Keratinocyte (primary cell): Measurements from ENCODE around the gene NT5DC2. TPM values are rescaled to one million over a fixed set of nuclear protein-coding genes. Genes with fewer than 3 reads are reported as not detected.

Experiments
- DNase-seq: peaks from one replicate; pipeline ENCODE4 v3.0.0-alpha.2; 2011; ENCODE audit warnings: low read depth, missing footprints, low spot score
- FAIRE-seq: peaks from 2 replicates; lab custom pipeline; 2011; peaks lifted over from hg19 to GRCh38; lab: Jason Lieb, UNC
- H2AFZ ChIP-seq: 2 replicates; pipeline ENCODE4 v1.6.0; 2012; ENCODE audit warnings: low read length, control low read depth, inconsistent platforms; ENCODE audit not compliant: control insufficient read depth
- H3K27ac ChIP-seq: 2 replicates; pipeline ENCODE4 v1.5.1; 2011; ENCODE audit warnings: low read length; ENCODE audit not compliant: control insufficient read depth, insufficient read depth
- H3K27me3 ChIP-seq: 3 replicates; pipeline ENCODE4 v1.6.0; 2011; ENCODE audit warnings: low read length; ENCODE audit not compliant: control insufficient read depth, insufficient read depth; ENCODE audit errors: extremely low read depth
- H3K36me3 ChIP-seq, 2 experiments: 2 replicates in 1 of 2; 3 replicates in 1 of 2; pipeline ENCODE4 v1.5.1; 2011; ENCODE audit warnings: low read length in 2 of 2, mild to moderate bottlenecking in 1 of 2; ENCODE audit not compliant: control insufficient read depth in 2 of 2, insufficient read depth in 2 of 2; ENCODE audit errors: extremely low read depth in 1 of 2
- H3K4me1 ChIP-seq: 3 replicates; pipeline ENCODE4 v1.5.1; 2011; ENCODE audit warnings: low read length; ENCODE audit not compliant: control insufficient read depth, insufficient read depth; ENCODE audit errors: extremely low read depth
- H3K4me2 ChIP-seq: 3 replicates; pipeline ENCODE4 v1.6.0; 2011; ENCODE audit warnings: low read depth, low read length; ENCODE audit not compliant: control insufficient read depth, insufficient read depth; ENCODE audit errors: extremely low read depth
- H3K4me3 ChIP-seq, 3 experiments: fragments of 200-600 bp in 1 of 3; sonication (generic) in 1 of 3; 2 replicates in 2 of 3; 3 replicates in 1 of 3; pipeline ENCODE4 v1.5.1; 2011 to 2016; ENCODE audit warnings: low read length in 3 of 3, mild to moderate bottlenecking in 3 of 3, control low read depth in 2 of 3, inconsistent platforms in 1 of 3, low read depth in 1 of 3, mixed read lengths in 1 of 3, mixed run types in 1 of 3, moderate library complexity in 1 of 3; ENCODE audit not compliant: control insufficient read depth in 2 of 3, insufficient read depth in 2 of 3; ENCODE audit errors: extremely low read depth in 1 of 3
- H3K79me2 ChIP-seq: 2 replicates; pipeline ENCODE4 v1.6.0; 2012; ENCODE audit warnings: low read length; ENCODE audit not compliant: control insufficient read depth, insufficient read depth
- H3K9ac ChIP-seq: 3 replicates; pipeline ENCODE4 v1.6.0; 2011; ENCODE audit warnings: low read length; ENCODE audit not compliant: control insufficient read depth, insufficient read depth; ENCODE audit errors: extremely low read depth
- H3K9me1 ChIP-seq: 3 replicates; pipeline ENCODE4 v1.6.0; 2011; ENCODE audit warnings: low read length; ENCODE audit not compliant: control insufficient read depth, insufficient read depth; ENCODE audit errors: extremely low read depth
- H3K9me3 ChIP-seq: 2 replicates; pipeline ENCODE4 v1.5.1; 2012; ENCODE audit warnings: low read depth, low read length; ENCODE audit not compliant: control insufficient read depth
- H4K20me1 ChIP-seq: 3 replicates; pipeline ENCODE4 v1.6.0; 2011; ENCODE audit warnings: low read length; ENCODE audit not compliant: control insufficient read depth, insufficient read depth; ENCODE audit errors: extremely low read depth
- CTCF ChIP-seq, 3 experiments: IDR thresholded peaks in 1 of 3; conservative IDR thresholded peaks in 1 of 3; optimal IDR thresholded peaks in 1 of 3; 2 replicates in 2 of 3; 3 replicates in 1 of 3; pipeline versions ENCODE3 to v1.5.1; 2011; ENCODE audit warnings: low read length in 3 of 3, mild to moderate bottlenecking in 3 of 3, moderate library complexity in 2 of 3, control low read depth in 1 of 3, inconsistent platforms in 1 of 3; ENCODE audit not compliant: insufficient read depth in 2 of 3; ENCODE audit errors: extremely low read depth in 1 of 3
- EZH2 ChIP-seq: IDR thresholded peaks from one replicate; pipeline ENCODE4 v1.6.1; 2012; ENCODE audit warnings: inconsistent platforms, mild to moderate bottlenecking, low read length, moderate library complexity
- dilution Hi-C: fragments of 300-500 bp; cut with MboI; formaldehyde crosslinking; loops from one replicate; pipeline ENCODE4 v1.7.0; 2020; ENCODE audit warnings: low sequenced_read_pairs; ENCODE audit not compliant: extremely low pct_ligation_motif_present
- polyA plus RNA-seq, 5 experiments: library from polyadenylated mRNA; depleted of rRNA in 3 of 5; stranded (reverse) in 3 of 5; stranded (forward) in 1 of 5; unstranded in 1 of 5; fragments of >200 nt; gene quantifications; 1 replicate in 1 of 5; 2 replicates in 3 of 5; 3 replicates in 1 of 5; pipeline versions ENCODE4 v1.2.1 to v1.2.3, GENCODE V29; 2011 to 2012; ENCODE audit warnings: missing spikeins in 2 of 5, low read depth in 1 of 5, low replicate concordance in 1 of 5

Gene NT5DC2
- polyA plus RNA-seq, 1 donor (not counting 4 experiments of a cell fraction or from before 2014, with no cell fraction given), result 54.7 TPM

DNA sequence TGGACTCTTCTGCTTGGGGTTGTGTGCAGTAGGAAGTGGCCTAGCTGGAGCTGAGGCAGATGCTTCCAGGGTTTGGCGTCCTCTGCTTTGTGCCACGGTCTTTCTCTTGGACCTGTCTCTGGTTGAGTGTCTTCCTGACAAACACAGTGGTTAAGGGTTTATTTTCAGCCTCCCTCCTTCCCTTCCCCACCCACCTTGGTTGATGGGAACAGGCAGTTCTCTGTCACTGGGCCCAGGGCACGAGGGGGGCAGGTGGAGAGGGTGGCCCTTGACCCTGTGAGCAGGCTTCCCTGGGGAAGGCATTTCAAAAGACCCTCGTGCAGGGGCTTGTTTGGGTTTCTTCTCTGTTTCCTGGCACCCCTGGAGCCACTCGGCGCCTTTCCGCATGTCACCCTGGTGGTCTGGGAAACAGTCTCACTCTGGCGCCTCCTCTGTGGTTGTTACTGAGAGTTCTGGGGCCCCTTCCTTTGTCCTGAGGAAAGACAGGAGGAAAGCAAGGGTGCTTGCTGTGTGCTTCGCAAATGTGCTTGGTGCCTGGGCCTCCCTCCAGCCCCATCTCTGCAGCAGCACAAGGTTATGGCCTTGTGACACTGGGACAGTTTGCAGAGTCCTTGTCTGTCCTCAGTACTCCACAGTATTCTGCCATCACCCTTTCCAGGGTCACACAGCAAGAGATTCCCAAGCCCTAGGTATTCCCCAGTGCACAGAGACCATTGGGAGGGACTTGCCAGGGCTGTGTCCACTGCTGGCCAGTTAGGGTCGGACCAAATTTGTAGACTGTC lies 48.8 kb downstream of the NT5DC2 start:
- H3K27me3 ChIP-seq, result no peaks in the 10 kb centered on the region
- H3K4me1 ChIP-seq, result peaks cover 12% of the 10 kb centered on the region
- dilution Hi-C loops, result no loop called here
- no peak for TF ChIP-seq EZH2
- no peak for TF ChIP-seq CTCF (optimal IDR thresholded peaks at IDR 0.05 in 1 of 3, IDR thresholded peaks at IDR 0.05 in 1 of 3, conservative IDR thresholded peaks at IDR 0.05 in 1 of 3; ENCODE audit: extremely low read depth in 1 of 3, insufficient read depth in 2 of 3, low read length in 3 of 3)
- H3K4me2 ChIP-seq, result no peak overlapping the region
- H3K9me1 ChIP-seq, result no peaks in the 10 kb centered on the region
- H2AFZ ChIP-seq, result no peak overlapping the region
- H3K79me2 ChIP-seq, result peaks cover 3% of the 10 kb centered on the region
- H3K9me3 ChIP-seq, result no peaks in the 10 kb centered on the region
- H3K36me3 ChIP-seq, result peaks cover 42 to 46% of the 10 kb centered on the region in 2 experiments
- no peak overlapping the region for H3K4me3 ChIP-seq
- FAIRE-seq, result no peak
- H3K9ac ChIP-seq, result no peak overlapping the region
- no peak overlapping the region for H3K27ac ChIP-seq
- no peak for DNase-seq
- no peaks in the 10 kb centered on the region for H4K20me1 ChIP-seq

DNA sequence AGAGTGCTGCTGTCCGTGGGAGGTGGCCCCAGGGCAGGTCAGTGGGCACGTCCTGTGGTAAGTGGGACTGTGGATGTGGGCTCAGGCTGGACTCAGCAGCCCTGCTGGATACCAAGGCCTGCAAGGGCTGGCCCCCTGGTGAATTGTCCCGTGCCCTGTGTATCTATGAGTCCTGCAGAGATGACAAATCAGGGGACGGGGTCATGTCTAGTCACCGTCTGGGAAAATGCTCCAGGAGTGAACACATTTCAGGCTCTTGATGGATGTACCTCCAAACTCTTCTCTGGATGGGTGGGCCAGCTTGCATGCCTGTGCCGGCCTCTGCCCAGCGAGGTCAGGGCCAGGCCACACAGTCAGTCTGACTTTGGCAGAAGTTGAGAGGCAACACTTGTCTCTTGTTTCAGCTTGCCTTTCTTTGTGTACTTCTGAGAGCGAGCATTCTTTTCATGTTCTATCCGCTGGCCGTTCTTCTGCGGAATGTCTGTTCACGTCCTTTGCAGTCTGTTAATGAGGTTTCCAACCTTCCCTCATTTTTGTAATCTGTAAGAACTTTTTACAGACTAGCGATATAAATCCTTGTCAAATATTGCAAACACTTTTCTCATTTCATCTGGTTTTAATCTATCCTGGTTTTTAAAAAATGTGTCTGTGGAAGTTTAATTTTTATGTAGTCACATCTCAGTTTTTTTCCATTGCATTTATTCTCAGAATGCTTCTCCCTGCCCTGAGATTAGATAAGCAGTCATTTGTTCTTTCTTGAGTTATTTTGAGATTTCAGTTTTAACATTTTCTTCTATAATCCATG lies 49.9 kb downstream of the NT5DC2 start:
- Histone ChIP-seq H3K4me1 (peaks cover 12% of the 10 kb centered on the region), H2AFZ (no peak overlapping the region), H4K20me1 (no peaks in the 10 kb centered on the region), H3K4me2 (peak overlapping the region; percentile 70), H3K27me3 (no peaks in the 10 kb centered on the region), H3K4me3 (no peak overlapping the region), H3K9me3 (no peaks in the 10 kb centered on the region), H3K9me1 (no peaks in the 10 kb centered on the region), H3K79me2 (no peaks in the 10 kb centered on the region), H3K27ac (no peak overlapping the region), H3K36me3 (peaks cover 47 to 48% of the 10 kb centered on the region in 2 experiments), H3K9ac (no peak overlapping the region)
- dilution Hi-C loops, result no loop called here
- FAIRE-seq (peak; percentile 96), DNase-seq (no peak)
- TF ChIP-seq CTCF (optimal IDR thresholded peaks at IDR 0.05 in 1 of 3, IDR thresholded peaks at IDR 0.05 in 1 of 3, conservative IDR thresholded peaks at IDR 0.05 in 1 of 3; ENCODE audit: extremely low read depth in 1 of 3, insufficient read depth in 2 of 3, low read length in 3 of 3), result no peak
- no peak for TF ChIP-seq EZH2
